Skeletal muscle tissue (tissue), 4 donors: ENCODE results near the gene DSTYK. TPM values are rescaled to one million over a fixed set of nuclear protein-coding genes. Genes with fewer than 3 reads are reported as not detected.

ENCODE experiments used
- H3K27ac ChIP-seq: one replicate; pipeline ENCODE4 v1.7.0; 2013; ENCODE audit warnings: mild to moderate bottlenecking, low read depth, low read length, inconsistent platforms
- H3K27me3 ChIP-seq, 3 donors: one replicate each; pipeline ENCODE4 v1.7.0; 2013; ENCODE audit warnings: low read length in 3 of 3; ENCODE audit not compliant: control insufficient read depth in 3 of 3, insufficient read depth in 3 of 3
- H3K36me3 ChIP-seq, 3 donors: one replicate each; pipeline ENCODE4 v1.7.0; 2013; ENCODE audit warnings: low read length in 3 of 3; ENCODE audit not compliant: control insufficient read depth in 3 of 3, insufficient read depth in 3 of 3
- H3K4me1 ChIP-seq, 3 donors: one replicate each; pipeline ENCODE4 v1.7.0; 2013; ENCODE audit warnings: low read length in 3 of 3, mild to moderate bottlenecking in 3 of 3; ENCODE audit not compliant: control insufficient read depth in 3 of 3, insufficient read depth in 3 of 3
- H3K4me3 ChIP-seq, 3 donors: one replicate each; pipeline ENCODE4 v1.7.0; 2013; ENCODE audit warnings: low read length in 3 of 3
- H3K9ac ChIP-seq, 3 donors: one replicate each; pipeline ENCODE4 v1.7.0; 2013; ENCODE audit warnings: low read length in 3 of 3, mild to moderate bottlenecking in 3 of 3, moderate library complexity in 2 of 3, low read depth in 1 of 3
- H3K9me3 ChIP-seq, 3 donors: one replicate each; pipeline ENCODE4 v1.7.0; 2013; ENCODE audit warnings: low read length in 3 of 3; ENCODE audit not compliant: control insufficient read depth in 3 of 3
- total RNA-seq: library from RNA; depleted of rRNA; stranded (reverse); fragments of >200 nt; gene quantifications from one replicate; pipeline ENCODE4 v1.2.3, GENCODE V29; 2014
- donor health status: Osteomylitis.

Gene DSTYK
- total RNA-seq, 1 donor from 2014 or later: 10.4 TPM

- H3K36me3 ChIP-seq: peaks cover 5 to 23% (median 19%) of the 10 kb centered on the region in 3 donors
- H3K4me3 ChIP-seq: no peak overlapping the region
- H3K9me3 ChIP-seq: no peaks in the 10 kb centered on the region
- H3K9ac ChIP-seq: peak overlapping the region in 1 of 3 donors; percentile 43
- no peaks in the 10 kb centered on the region for H3K27me3 ChIP-seq
- H3K4me1 ChIP-seq: peaks cover 8 to 12% (median 9%) of the 10 kb centered on the region in 3 donors
- no peak overlapping the region for H3K27ac ChIP-seq
Observed at GRCh38 chr1:205144046-205144720, 67.3 kb downstream of the DSTYK start.

GRCh38 chr1:205142102-205142469, 69.4 kb downstream of the DSTYK start:
- Histone ChIP-seq H3K9ac (peak overlapping the region; percentile 53 to 74 (median 68)), H3K27ac (peak overlapping the region; percentile 18)

GRCh38 chr1:205141236-205142101, 70.0 kb downstream of the DSTYK start:
- H3K4me3 ChIP-seq: peak overlapping the region; percentile 61 to 68 (median 63)
- no peaks in the 10 kb centered on the region for H3K9me3 ChIP-seq
- peaks cover 0 to 6% (median 0%) of the 10 kb centered on the region in 3 donors for H3K36me3 ChIP-seq
- no peaks in the 10 kb centered on the region for H3K27me3 ChIP-seq
- H3K4me1 ChIP-seq: peaks cover 8 to 12% (median 9%) of the 10 kb centered on the region in 3 donors
- H3K9ac ChIP-seq: peak overlapping the region; percentile 59 to 74 (median 68)
- peak overlapping the region; percentile 18 for H3K27ac ChIP-seq

More at GRCh38 chr1:205142102-205142469, 69.4 kb downstream of the DSTYK start:
- Histone ChIP-seq H3K4me1 (peaks cover 8 to 12% (median 9%) of the 10 kb centered on the region in 3 donors), H3K9me3 (no peaks in the 10 kb centered on the region), H3K27me3 (no peaks in the 10 kb centered on the region), H3K4me3 (peak overlapping the region; percentile 61 to 68 (median 63)), H3K36me3 (peaks cover 0 to 9% (median 4%) of the 10 kb centered on the region in 3 donors)

GRCh38 chr1:205140113-205140512, 71.4 kb downstream of the DSTYK start:
- Histone ChIP-seq H3K27ac (no peak overlapping the region), H3K9ac (no peak overlapping the region), H3K36me3 (no peaks in the 10 kb centered on the region), H3K4me3 (no peak overlapping the region), H3K27me3 (no peaks in the 10 kb centered on the region), H3K4me1 (peaks cover 8 to 12% (median 9%) of the 10 kb centered on the region in 3 donors), H3K9me3 (no peaks in the 10 kb centered on the region)

GRCh38 chr1:205137901-205138300, 73.6 kb downstream of the DSTYK start:
- H3K9me3 ChIP-seq: no peaks in the 10 kb centered on the region
- no peak overlapping the region for H3K4me3 ChIP-seq
- H3K27ac ChIP-seq: no peak overlapping the region
- H3K4me1 ChIP-seq: peaks cover 8 to 12% (median 9%) of the 10 kb centered on the region in 3 donors
- H3K27me3 ChIP-seq: no peaks in the 10 kb centered on the region
- no peaks in the 10 kb centered on the region for H3K36me3 ChIP-seq
- H3K9ac ChIP-seq: no peak overlapping the region

- H3K9ac ChIP-seq: no peak overlapping the region
- no peaks in the 10 kb centered on the region for H3K36me3 ChIP-seq
Observed at GRCh38 chr1:205133287-205133686, 78.2 kb downstream of the DSTYK start.

GRCh38 chr1:205129447-205130029, 82.0 kb downstream of the DSTYK start:
- H3K9ac ChIP-seq: no peak overlapping the region
- no peak overlapping the region for H3K4me3 ChIP-seq
- H3K9me3 ChIP-seq: no peaks in the 10 kb centered on the region
- no peaks in the 10 kb centered on the region for H3K27me3 ChIP-seq
- H3K4me1 ChIP-seq: peaks cover 0 to 4% (median 0%) of the 10 kb centered on the region in 3 donors
- no peak overlapping the region for H3K27ac ChIP-seq
- no peaks in the 10 kb centered on the region for H3K36me3 ChIP-seq

More at GRCh38 chr1:205133287-205133686, 78.2 kb downstream of the DSTYK start:
- Histone ChIP-seq H3K27ac (no peak overlapping the region), H3K9me3 (no peaks in the 10 kb centered on the region), H3K4me1 (peaks cover 0 to 4% (median 0%) of the 10 kb centered on the region in 3 donors), H3K4me3 (no peak overlapping the region), H3K27me3 (no peaks in the 10 kb centered on the region)

- no peak overlapping the region for H3K4me3 ChIP-seq
- no peaks in the 10 kb centered on the region for H3K27me3 ChIP-seq
- H3K4me1 ChIP-seq: peaks cover 0 to 4% (median 1%) of the 10 kb centered on the region in 3 donors
- H3K27ac ChIP-seq: no peak overlapping the region
- no peaks in the 10 kb centered on the region for H3K36me3 ChIP-seq
- no peak overlapping the region for H3K9ac ChIP-seq
- H3K9me3 ChIP-seq: no peaks in the 10 kb centered on the region
Observed at GRCh38 chr1:205128050-205128449, 83.5 kb downstream of the DSTYK start.

- Histone ChIP-seq H3K9me3 (no peaks in the 10 kb centered on the region), H3K4me3 (no peak overlapping the region), H3K27ac (no peak overlapping the region), H3K36me3 (no peaks in the 10 kb centered on the region), H3K9ac (no peak overlapping the region), H3K27me3 (no peaks in the 10 kb centered on the region), H3K4me1 (peaks cover 2 to 8% (median 5%) of the 10 kb centered on the region in 3 donors)
Observed at GRCh38 chr1:205127646-205128045, 83.9 kb downstream of the DSTYK start.
